ENCODE data around the gene ZNF80. TPM values are rescaled to one million over a fixed set of nuclear protein-coding genes. Genes with fewer than 3 reads are reported as not detected.
"Not testable (repeated sequence)": the region's sequence is repeated elsewhere in the genome, so short reads cannot be mapped to it uniquely, and the experiment has no call there.

ZNF80 gene
- not detected for total RNA-seq
- long read RNA-seq: 0 reads

- DNase-seq (ENCODE audit: low spot score); intact Hi-C loops (cut with DNase I): not testable (repeated sequence)
Observed at GRCh38 chr3:114237478-114237877, at the start of gene ZNF80. TSS of gene ZNF80 (minus strand) at chr3:114237578. CDS start at chr3:114237074, 504 bp downstream.

GRCh38 chr3:114286266-114286665, 48.9 kb upstream of the ZNF80 start:
- intact Hi-C loops (cut with DNase I): no loop called here
- no peak for DNase-seq (ENCODE audit: low spot score)

- no peak for DNase-seq (ENCODE audit: low spot score)
- intact Hi-C loops (cut with DNase I): no loop called here
Observed at GRCh38 chr3:114285648-114286230, 48.4 kb upstream of the ZNF80 start.

GRCh38 chr3:114284644-114285043, 47.3 kb upstream of the ZNF80 start:
- intact Hi-C loops (cut with DNase I): no loop called here
- DNase-seq (ENCODE audit: low spot score): no peak

GRCh38 chr3:114276856-114277255, 39.5 kb upstream of the ZNF80 start:
- DNase-seq (ENCODE audit: low spot score); intact Hi-C loops (cut with DNase I): not testable (repeated sequence)

GRCh38 chr3:114274929-114275328, 37.6 kb upstream of the ZNF80 start:
- DNase-seq (ENCODE audit: low spot score): no peak
- intact Hi-C loops (cut with DNase I): no loop called here

GRCh38 chr3:114272271-114272670, 34.9 kb upstream of the ZNF80 start:
- intact Hi-C loops (cut with DNase I): no loop called here
- DNase-seq (ENCODE audit: low spot score): no peak

- DNase-seq (ENCODE audit: low spot score): no peak
- intact Hi-C loops (cut with DNase I): no loop called here
Observed at GRCh38 chr3:114270019-114270418, 32.6 kb upstream of the ZNF80 start.

- DNase-seq (ENCODE audit: low spot score): no peak
- intact Hi-C loops (cut with DNase I): no loop called here
Observed at GRCh38 chr3:114260152-114260551, 22.8 kb upstream of the ZNF80 start.

- intact Hi-C loops (cut with DNase I): no loop called here
- no peak for DNase-seq (ENCODE audit: low spot score)
Observed at GRCh38 chr3:114259566-114259965, 22.2 kb upstream of the ZNF80 start.

- intact Hi-C loops (cut with DNase I): no loop called here
- no peak for DNase-seq (ENCODE audit: low spot score)
Observed at GRCh38 chr3:114253505-114253904, 16.1 kb upstream of the ZNF80 start.

GRCh38 chr3:114252954-114253353, 15.6 kb upstream of the ZNF80 start:
- DNase-seq (ENCODE audit: low spot score): no peak
- intact Hi-C loops (cut with DNase I): no loop called here

GRCh38 chr3:114242947-114243346, 5.6 kb upstream of the ZNF80 start:
- intact Hi-C loops (cut with DNase I): no loop called here
- DNase-seq (ENCODE audit: low spot score): no peak

- intact Hi-C loops (cut with DNase I): no loop called here
Observed at GRCh38 chr3:114241262-114241661, 3.9 kb upstream of the ZNF80 start.

GRCh38 chr3:114238146-114238785, 888 bp upstream of the ZNF80 start:
- intact Hi-C loops (cut with DNase I); DNase-seq (ENCODE audit: low spot score): not testable (repeated sequence)

More at GRCh38 chr3:114241262-114241661, 3.9 kb upstream of the ZNF80 start:
- no peak for DNase-seq (ENCODE audit: low spot score)

- intact Hi-C loops (cut with DNase I): no loop called here
- no peak for DNase-seq (ENCODE audit: low spot score)
Observed at GRCh38 chr3:114235431-114235830, 1.9 kb downstream of the ZNF80 start.

GRCh38 chr3:114234745-114235144, 2.6 kb downstream of the ZNF80 start:
- intact Hi-C loops (cut with DNase I): no loop called here
- no peak for DNase-seq (ENCODE audit: low spot score)

- intact Hi-C loops (cut with DNase I): no loop called here
- no peak for DNase-seq (ENCODE audit: low spot score)
Observed at GRCh38 chr3:114231616-114232015, 5.8 kb downstream of the ZNF80 start.

GRCh38 chr3:114227076-114227475, 10.3 kb downstream of the ZNF80 start:
- DNase-seq (ENCODE audit: low spot score): no peak
- intact Hi-C loops (cut with DNase I): no loop called here

- no peak for DNase-seq (ENCODE audit: low spot score)
- intact Hi-C loops (cut with DNase I): no loop called here
Observed at GRCh38 chr3:114226313-114226712, 11.1 kb downstream of the ZNF80 start.

GRCh38 chr3:114223143-114223542, 14.2 kb downstream of the ZNF80 start:
- intact Hi-C loops (cut with DNase I): no loop called here

GRCh38 chr3:114221881-114222264, 15.5 kb downstream of the ZNF80 start:
- no peak for DNase-seq (ENCODE audit: low spot score)
- intact Hi-C loops (cut with DNase I): no loop called here

More at GRCh38 chr3:114223143-114223542, 14.2 kb downstream of the ZNF80 start:
- DNase-seq (ENCODE audit: low spot score): no peak

Data from cardiac septum (tissue), 1 donor.